ENCODE results near the gene DHODH.

DNA sequence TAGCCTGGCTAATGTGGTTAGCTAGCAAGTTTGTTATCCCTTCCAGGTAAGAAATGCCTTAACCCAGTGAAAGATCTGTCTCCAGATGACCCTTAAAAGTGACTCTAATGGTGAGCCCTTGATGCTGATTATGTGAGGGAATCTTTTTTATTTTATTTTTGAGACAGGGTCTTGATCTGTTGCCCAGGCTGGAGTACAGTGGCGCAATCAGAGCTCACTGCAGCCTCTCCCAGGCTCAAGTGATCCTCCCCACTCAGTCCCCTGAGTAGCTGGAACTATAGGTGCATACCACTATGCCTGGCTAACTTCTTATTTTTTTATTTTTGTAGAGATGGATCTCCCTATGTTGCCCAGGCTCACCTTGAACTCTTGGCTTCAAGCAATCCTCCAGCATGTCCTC is 35.0 kb downstream of the DHODH start:
- TF ChIP-seq, protein P1, sequence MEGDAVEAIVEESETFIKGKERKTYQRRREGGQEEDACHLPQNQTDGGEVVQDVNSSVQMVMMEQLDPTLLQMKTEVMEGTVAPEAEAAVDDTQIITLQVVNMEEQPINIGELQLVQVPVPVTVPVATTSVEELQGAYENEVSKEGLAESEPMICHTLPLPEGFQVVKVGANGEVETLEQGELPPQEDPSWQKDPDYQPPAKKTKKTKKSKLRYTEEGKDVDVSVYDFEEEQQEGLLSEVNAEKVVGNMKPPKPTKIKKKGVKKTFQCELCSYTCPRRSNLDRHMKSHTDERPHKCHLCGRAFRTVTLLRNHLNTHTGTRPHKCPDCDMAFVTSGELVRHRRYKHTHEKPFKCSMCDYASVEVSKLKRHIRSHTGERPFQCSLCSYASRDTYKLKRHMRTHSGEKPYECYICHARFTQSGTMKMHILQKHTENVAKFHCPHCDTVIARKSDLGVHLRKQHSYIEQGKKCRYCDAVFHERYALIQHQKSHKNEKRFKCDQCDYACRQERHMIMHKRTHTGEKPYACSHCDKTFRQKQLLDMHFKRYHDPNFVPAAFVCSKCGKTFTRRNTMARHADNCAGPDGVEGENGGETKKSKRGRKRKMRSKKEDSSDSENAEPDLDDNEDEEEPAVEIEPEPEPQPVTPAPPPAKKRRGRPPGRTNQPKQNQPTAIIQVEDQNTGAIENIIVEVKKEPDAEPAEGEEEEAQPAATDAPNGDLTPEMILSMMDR (IDR thresholded peaks at IDR 0.05; ENCODE audit: insufficient read depth, low read depth, low read length) = no peak
- TF ChIP-seq EZH2 (IDR thresholded peaks at IDR 0.05; ENCODE audit: insufficient read depth, low read length) = no peak

All from astrocyte (in vitro differentiated cells and primary cell).